Left lung (tissue), 10 donors: ENCODE results near the gene NKX6-1. TPM values are rescaled to one million over a fixed set of nuclear protein-coding genes. Genes with fewer than 3 reads are reported as not detected.

ENCODE experiments used
- ATAC-seq: fragments of 200-7000 bp; cut with Tn5 transposase; one replicate; pipeline ENCODE4 v1.9.1; 2020; ENCODE audit warnings: moderate library complexity
- DNase-seq, 4 donors: peaks; one replicate each; pipeline ENCODE4 v3.0.0-alpha.2; 2013 to 2020
- H3K27ac ChIP-seq, 2 donors: fragments of 200-600 bp; sonication (generic) in 1 of 2; one replicate each; pipeline versions ENCODE4 v1.5.0 to v1.8.0; 2020 to 2021
- H3K27me3 ChIP-seq, 2 donors: fragments of 200-600 bp; sonication (generic) in 1 of 2; one replicate each; pipeline versions ENCODE4 v1.5.0 to v1.8.0; 2020 to 2021
- H3K36me3 ChIP-seq, 2 donors: fragments of 200-600 bp; sonication (generic) in 1 of 2; one replicate each; pipeline versions ENCODE4 v1.5.0 to v1.8.0; 2020 to 2021
- H3K4me1 ChIP-seq, 2 donors: fragments of 200-600 bp; one replicate each; pipeline ENCODE4 v1.8.0; 2021
- H3K4me3 ChIP-seq, 2 donors: fragments of 200-600 bp; sonication (generic) in 1 of 2; one replicate each; pipeline versions ENCODE4 v1.5.0 to v1.8.0; 2020 to 2021; ENCODE audit warnings: mild to moderate bottlenecking in 1 of 2
- H3K9me3 ChIP-seq, 2 donors: fragments of 200-600 bp; sonication (generic) in 1 of 2; one replicate each; pipeline versions ENCODE4 v1.5.0 to v1.8.0; 2020 to 2021
- CTCF ChIP-seq, 2 donors: fragments of 200-600 bp; sonication (generic) in 1 of 2; IDR thresholded peaks; one replicate each; pipeline versions ENCODE4 v1.5.0 to v1.8.0; 2021; ENCODE audit warnings: antibody characterized with exemption in 2 of 2
- intact Hi-C, 2 donors: fragments of 100-400 bp; cut with DNase I; formaldehyde crosslinking; loops; one replicate each; pipeline versions ENCODE4 v1.11.2 to v1.14.2; 2022
- polyA plus RNA-seq, 6 donors: library from polyadenylated mRNA; unstranded; fragments of 120-200 nt; gene quantifications; one replicate each; pipeline ENCODE4 v1.2.1, GENCODE V29; 2013; ENCODE audit not compliant: insufficient read length in 6 of 6
- total RNA-seq, 2 donors: library from RNA; stranded (reverse); fragmentation: NEBNext Ultra II Directional; extraction: Animal tissue kit (Norgen Biotek cat#: 25700); gene quantifications; one replicate each; pipeline ENCODE4 v1.2.1, GENCODE V29; 2021
- donor health status: DM: no; HTN: yes; CAD: no.
- donor health status: DM: no; HTN: no; CAD: no.

Gene NKX6-1
- total and polyA plus RNA-seq, 8 donors = 0.07 to 0.21 (median 0.08) TPM; not detected in 5

GRCh38 chr4:84481077-84481859 lies 17.8 kb downstream of the NKX6-1 start:
- no peak overlapping the region for H3K27ac ChIP-seq
- no peak for DNase-seq
- peaks cover 9 to 11% of the 10 kb centered on the region in 2 donors for H3K4me1 ChIP-seq
- no peak for ATAC-seq
- H3K27me3 ChIP-seq = peaks cover 83 to 95% of the 10 kb centered on the region in 2 donors
- H3K36me3 ChIP-seq = no peaks in the 10 kb centered on the region
- intact Hi-C loops = no loop called here
- TF ChIP-seq CTCF (IDR thresholded peaks at IDR 0.05) = no peak
- H3K9me3 ChIP-seq = no peaks in the 10 kb centered on the region
- H3K4me3 ChIP-seq = no peak overlapping the region

GRCh38 chr4:84480082-84480481 lies 19.0 kb downstream of the NKX6-1 start:
- H3K4me1 ChIP-seq = peaks cover 9 to 11% of the 10 kb centered on the region in 2 donors
- H3K4me3 ChIP-seq = no peak overlapping the region
- H3K27ac ChIP-seq = no peak overlapping the region
- DNase-seq (no peak), ATAC-seq (no peak)
- intact Hi-C loops = no loop called here
- peaks cover 74 to 92% of the 10 kb centered on the region in 2 donors for H3K27me3 ChIP-seq
- TF ChIP-seq CTCF (IDR thresholded peaks at IDR 0.05) = no peak
- no peaks in the 10 kb centered on the region for H3K36me3 ChIP-seq
- no peaks in the 10 kb centered on the region for H3K9me3 ChIP-seq

GRCh38 chr4:84479663-84480062 lies 19.4 kb downstream of the NKX6-1 start:
- H3K9me3 ChIP-seq = no peaks in the 10 kb centered on the region
- DNase-seq = no peak
- H3K27ac ChIP-seq = no peak overlapping the region
- no peak for TF ChIP-seq CTCF (IDR thresholded peaks at IDR 0.05)
- H3K36me3 ChIP-seq = no peaks in the 10 kb centered on the region
- H3K27me3 ChIP-seq = peaks cover 70 to 88% of the 10 kb centered on the region in 2 donors
- peaks cover 9 to 11% of the 10 kb centered on the region in 2 donors for H3K4me1 ChIP-seq
- intact Hi-C loops = no loop called here
- H3K4me3 ChIP-seq = no peak overlapping the region
- ATAC-seq = no peak

GRCh38 chr4:84477738-84478137 lies 21.4 kb downstream of the NKX6-1 start:
- Histone ChIP-seq H3K9me3 (no peaks in the 10 kb centered on the region), H3K4me3 (no peak overlapping the region), H3K36me3 (no peaks in the 10 kb centered on the region), H3K4me1 (peaks cover 3% of the 10 kb centered on the region in 2 donors), H3K27ac (no peak overlapping the region), H3K27me3 (peaks cover 51 to 69% of the 10 kb centered on the region in 2 donors)
- DNase-seq = no peak
- no peak for ATAC-seq
- intact Hi-C loops = no loop called here
- no peak for TF ChIP-seq CTCF (IDR thresholded peaks at IDR 0.05)

- DNase-seq (no peak), ATAC-seq (no peak)
- Histone ChIP-seq H3K4me3 (no peak overlapping the region), H3K27ac (no peak overlapping the region), H3K36me3 (no peaks in the 10 kb centered on the region), H3K27me3 (peaks cover 14 to 32% of the 10 kb centered on the region in 2 donors), H3K4me1 (no peaks in the 10 kb centered on the region), H3K9me3 (no peaks in the 10 kb centered on the region)
- TF ChIP-seq CTCF (IDR thresholded peaks at IDR 0.05) = no peak
- intact Hi-C loops = no loop called here
Observed at GRCh38 chr4:84474107-84474506, 25.0 kb downstream of the NKX6-1 start.
